ENCODE results near the gene NRP2. TPM values are rescaled to one million over a fixed set of nuclear protein-coding genes. Genes with fewer than 3 reads are reported as not detected.

The NRP2 gene
- total RNA-seq, 1 experiment from 2014 or later = 1.2 TPM

DNA sequence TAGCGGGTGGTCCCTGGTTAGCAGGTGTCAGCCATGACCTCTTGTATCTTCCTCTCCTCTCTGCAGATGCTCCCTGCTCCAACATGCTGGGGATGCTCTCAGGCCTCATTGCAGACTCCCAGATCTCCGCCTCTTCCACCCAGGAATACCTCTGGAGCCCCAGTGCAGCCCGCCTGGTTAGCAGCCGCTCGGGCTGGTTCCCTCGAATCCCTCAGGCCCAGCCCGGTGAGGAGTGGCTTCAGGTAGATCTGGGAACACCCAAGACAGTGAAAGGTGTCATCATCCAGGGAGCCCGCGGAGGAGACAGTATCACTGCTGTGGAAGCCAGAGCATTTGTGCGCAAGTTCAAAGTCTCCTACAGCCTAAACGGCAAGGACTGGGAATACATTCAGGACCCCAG is 60.8 kb downstream of the NRP2 start:
- no peak overlapping the region for H3K4me2 ChIP-seq (ENCODE audit: low read length)
- no peak overlapping the region for H3K9ac ChIP-seq (ENCODE audit: low read length)
- H3K9me3 ChIP-seq (ENCODE audit: control insufficient read depth in 1 of 2, insufficient read depth in 1 of 2, low read depth in 1 of 2, low read length in 2 of 2) = no peaks in the 10 kb centered on the region
- no peaks in the 10 kb centered on the region for H3K27me3 ChIP-seq (ENCODE audit: insufficient read depth, low read length)
- H3K4me1 ChIP-seq (ENCODE audit: control insufficient read depth in 1 of 2, insufficient read depth in 2 of 2, low read length in 2 of 2) = peaks cover 2 to 30% of the 10 kb centered on the region in 2 experiments; a peak in 2 of 4 replicates
- ATAC-seq (no peak), DNase-seq (ENCODE audit: low read depth, low spot score) (no peak)
- ChIA-PET POLR2A (no interaction called here), CTCF (no interaction called here), RAD21 (ENCODE audit: low non-redundant PET in 1 of 2, low total read pairs in 2 of 2, uncharacterized antibody in 2 of 2, unreplicated experiment in 2 of 2) (no interaction called here)
- no TSS peak for BruUV-seq (replicated peaks)
- TF ChIP-seq CEBPB (IDR thresholded peaks at IDR 0.05; ENCODE audit: low read depth) (no peak), YY1 (IDR thresholded peaks at IDR 0.05; ENCODE audit: extremely low read depth, insufficient replicate concordance, low read depth, low read length) (no peak), SRF (IDR thresholded peaks at IDR 0.05; ENCODE audit: low read depth) (no peak)
- H3K36me3 ChIP-seq (ENCODE audit: control insufficient read depth in 1 of 2, insufficient read depth in 2 of 2, low read length in 2 of 2) = no peaks in the 10 kb centered on the region
- no peak overlapping the region for H2AFZ ChIP-seq (ENCODE audit: low read depth, low read length, poor library complexity, severe bottlenecking)
- H4K20me1 ChIP-seq (ENCODE audit: insufficient read depth) = no peaks in the 10 kb centered on the region
- intact Hi-C loops (cut with micrococcal nuclease) = no loop called here
- H3K4me3 ChIP-seq (replicated peaks in 1 of 2; ENCODE audit: low read depth in 1 of 2, low read length in 2 of 2) = no peak overlapping the region
- no peak overlapping the region for H3K27ac ChIP-seq (ENCODE audit: low read depth, low read length)
- H3K9me2 ChIP-seq (ENCODE audit: insufficient read depth) = no peaks in the 10 kb centered on the region
- no peaks in the 10 kb centered on the region for H3K79me2 ChIP-seq (ENCODE audit: insufficient read depth, low read length)

DNA sequence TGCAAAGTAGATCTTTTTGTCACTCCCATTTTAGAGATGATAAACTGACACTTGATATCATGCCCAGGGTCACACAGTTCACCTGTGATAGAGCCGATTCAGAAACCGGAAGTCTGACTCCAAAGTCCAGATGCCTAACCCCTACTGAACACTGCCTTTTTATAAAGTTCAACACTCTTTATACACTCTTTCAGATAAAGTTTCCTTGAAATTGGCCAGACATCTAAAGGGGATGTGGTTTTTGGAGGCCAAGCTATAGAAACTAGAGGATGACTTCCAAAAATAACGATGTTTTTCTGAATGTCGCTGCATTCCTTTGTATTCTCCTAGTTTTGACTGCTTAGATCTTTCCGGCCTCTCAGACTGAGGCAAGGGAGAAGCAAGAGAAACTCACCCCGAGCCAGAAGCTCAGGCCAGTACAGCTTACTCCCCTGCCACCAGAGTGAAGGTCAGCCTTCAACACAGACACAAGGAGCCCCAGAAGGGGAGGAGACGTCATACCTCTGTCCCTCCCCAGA is 61.8 kb downstream of the NRP2 start:
- Histone ChIP-seq H3K4me1 (ENCODE audit: control insufficient read depth in 1 of 2, insufficient read depth in 2 of 2, low read length in 2 of 2) (peaks cover 7 to 40% of the 10 kb centered on the region in 2 experiments; a peak in 3 of 4 replicates), H3K9me3 (ENCODE audit: control insufficient read depth in 1 of 2, insufficient read depth in 1 of 2, low read depth in 1 of 2, low read length in 2 of 2) (no peaks in the 10 kb centered on the region), H3K4me3 (replicated peaks in 1 of 2; ENCODE audit: low read depth in 1 of 2, low read length in 2 of 2) (no peak overlapping the region), H3K9me2 (ENCODE audit: insufficient read depth) (no peaks in the 10 kb centered on the region), H3K27me3 (ENCODE audit: insufficient read depth, low read length) (no peaks in the 10 kb centered on the region), H3K36me3 (ENCODE audit: control insufficient read depth in 1 of 2, insufficient read depth in 2 of 2, low read length in 2 of 2) (no peaks in the 10 kb centered on the region), H4K20me1 (ENCODE audit: insufficient read depth) (no peaks in the 10 kb centered on the region), H2AFZ (ENCODE audit: low read depth, low read length, poor library complexity, severe bottlenecking) (no peak overlapping the region), H3K79me2 (ENCODE audit: insufficient read depth, low read length) (no peaks in the 10 kb centered on the region), H3K27ac (ENCODE audit: low read depth, low read length) (no peak overlapping the region), H3K4me2 (ENCODE audit: low read length) (no peak overlapping the region), H3K9ac (ENCODE audit: low read length) (no peak overlapping the region)
- ChIA-PET RAD21 (ENCODE audit: low non-redundant PET in 1 of 2, low total read pairs in 2 of 2, uncharacterized antibody in 2 of 2, unreplicated experiment in 2 of 2) (no interaction called here), CTCF (no interaction called here), POLR2A (no interaction called here)
- intact Hi-C loops (cut with micrococcal nuclease) = no loop called here
- no TSS peak for BruUV-seq (replicated peaks)
- no peak for ATAC-seq
- DNase-seq (ENCODE audit: low read depth, low spot score) = no peak
- TF ChIP-seq CEBPB (IDR thresholded peaks at IDR 0.05; ENCODE audit: low read depth) (no peak), YY1 (IDR thresholded peaks at IDR 0.05; ENCODE audit: extremely low read depth, insufficient replicate concordance, low read depth, low read length) (no peak), CTCF (IDR thresholded peaks at IDR 0.05 in 2 of 3, conservative IDR thresholded peaks at IDR 0.05 in 1 of 3; ENCODE audit: borderline replicate concordance in 1 of 3, insufficient read depth in 1 of 3, low read depth in 2 of 3, low read length in 2 of 3) (no peak), JUND (IDR thresholded peaks at IDR 0.05) (no peak), ZFX (IDR thresholded peaks at IDR 0.05) (no peak), POLR2A (IDR thresholded peaks at IDR 0.05; ENCODE audit: borderline replicate concordance, extremely low read depth, insufficient read depth, insufficient read length) (no peak), ZNF274 (IDR thresholded peaks at IDR 0.05; ENCODE audit: low read depth, low read length) (no peak), REST (IDR thresholded peaks at IDR 0.05; ENCODE audit: low read depth) (no peak), EZH2phosphoT487 (IDR thresholded peaks at IDR 0.05; ENCODE audit: borderline replicate concordance) (no peak), SP1 (IDR thresholded peaks at IDR 0.05; ENCODE audit: low read depth) (no peak), TCF7L2 (IDR thresholded peaks at IDR 0.05; ENCODE audit: borderline replicate concordance, extremely low read depth, insufficient read depth, insufficient read length) (no peak)
- TF ChIP-seq, protein P1, sequence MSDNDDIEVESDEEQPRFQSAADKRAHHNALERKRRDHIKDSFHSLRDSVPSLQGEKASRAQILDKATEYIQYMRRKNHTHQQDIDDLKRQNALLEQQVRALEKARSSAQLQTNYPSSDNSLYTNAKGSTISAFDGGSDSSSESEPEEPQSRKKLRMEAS (IDR thresholded peaks at IDR 0.05) = no peak
- TF ChIP-seq, protein P2, sequence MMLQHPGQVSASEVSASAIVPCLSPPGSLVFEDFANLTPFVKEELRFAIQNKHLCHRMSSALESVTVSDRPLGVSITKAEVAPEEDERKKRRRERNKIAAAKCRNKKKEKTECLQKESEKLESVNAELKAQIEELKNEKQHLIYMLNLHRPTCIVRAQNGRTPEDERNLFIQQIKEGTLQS (IDR thresholded peaks at IDR 0.05) = no peak

Measured in HCT116 (cell line).